Testis (tissue), 2 donors: ENCODE results near the gene HPD.

ENCODE experiments used
- CTCF ChIP-seq, 3 experiments: fragments of 450-650 bp in 2 of 3; fragments of 200-600 bp in 1 of 3; sonication (generic) in 1 of 3; IDR thresholded peaks; one replicate each; pipeline ENCODE4 v1.5.1; 2016 to 2019; ENCODE audit warnings: antibody characterized with exemption in 3 of 3, mild to moderate bottlenecking in 2 of 3, moderate library complexity in 1 of 3
- POLR2A ChIP-seq: fragments of 450-650 bp; IDR thresholded peaks from one replicate; pipeline ENCODE4 v1.6.1; 2017; ENCODE audit warnings: antibody characterized with exemption, mild to moderate bottlenecking, moderate library complexity

- no peak for TF ChIP-seq POLR2A
- no peak for TF ChIP-seq CTCF (IDR thresholded peaks at IDR 0.05)
Observed at GRCh38 chr12:121828306-121828705, 30.4 kb downstream of the HPD start.
